GM23338 (cell line): ENCODE data around the gene NFIA.

Experiments
- CREB1 ChIP-seq: fragments of 250-450 bp; sonication (Bioruptor Pico); IDR thresholded peaks from 2 replicates; pipeline ENCODE4 v1.5.0; 2020; ENCODE audit warnings: low read depth, mild to moderate bottlenecking, moderate library complexity
- CTCF ChIP-seq, 2 experiments: fragments of 200-600 bp in 1 of 2; sonication (generic) in 1 of 2; conservative IDR thresholded peaks; 2 replicates each; pipeline versions ENCODE4 v1.5.1 to v1.6.1; 2016 to 2017; ENCODE audit warnings: antibody characterized with exemption in 2 of 2, low read depth in 2 of 2, mild to moderate bottlenecking in 2 of 2, moderate library complexity in 1 of 2
- EZH2 ChIP-seq: fragments of 200-600 bp; sonication (generic); IDR thresholded peaks from one replicate; pipeline ENCODE4 v1.8.0; 2017; ENCODE audit warnings: antibody characterized with exemption, mild to moderate bottlenecking, low read depth; ENCODE audit not compliant: unreplicated experiment
- EZH2phosphoT487 ChIP-seq: fragments of 200-600 bp; sonication (generic); IDR thresholded peaks from one replicate; pipeline ENCODE4 v1.8.1; 2018; ENCODE audit warnings: antibody characterized with exemption; ENCODE audit not compliant: unreplicated experiment
- JUNB ChIP-seq: IDR thresholded peaks from one replicate; pipeline ENCODE4 v1.6.1; 2016; ENCODE audit warnings: antibody characterized with exemption; ENCODE audit not compliant: unreplicated experiment
- POLR2AphosphoS5 ChIP-seq: IDR thresholded peaks from 2 replicates; pipeline ENCODE4 v1.6.1; 2016; ENCODE audit warnings: antibody characterized with exemption, low read depth
- REST ChIP-seq: IDR thresholded peaks from one replicate; pipeline ENCODE4 v1.6.1; 2018; ENCODE audit warnings: antibody characterized with exemption; ENCODE audit not compliant: unreplicated experiment
- STAT1 ChIP-seq: IDR thresholded peaks from one replicate; pipeline ENCODE4 v1.6.1; 2016; ENCODE audit warnings: antibody characterized with exemption; ENCODE audit not compliant: unreplicated experiment

GRCh38 chr1:61240878-61241277, 158.5 kb downstream of the NFIA start:
- no peak for TF ChIP-seq CTCF (conservative IDR thresholded peaks at IDR 0.05; ENCODE audit: low read depth in 2 of 2)
- no peak for TF ChIP-seq EZH2
- TF ChIP-seq POLR2AphosphoS5 = no peak
- no peak for TF ChIP-seq EZH2phosphoT487
- TF ChIP-seq CREB1 (CRISPR knock-in tag) = no peak
- TF ChIP-seq REST = no peak
- no peak for TF ChIP-seq JUNB
- TF ChIP-seq STAT1 = no peak
